Measurements from ENCODE around the gene NDST1.

DNA sequence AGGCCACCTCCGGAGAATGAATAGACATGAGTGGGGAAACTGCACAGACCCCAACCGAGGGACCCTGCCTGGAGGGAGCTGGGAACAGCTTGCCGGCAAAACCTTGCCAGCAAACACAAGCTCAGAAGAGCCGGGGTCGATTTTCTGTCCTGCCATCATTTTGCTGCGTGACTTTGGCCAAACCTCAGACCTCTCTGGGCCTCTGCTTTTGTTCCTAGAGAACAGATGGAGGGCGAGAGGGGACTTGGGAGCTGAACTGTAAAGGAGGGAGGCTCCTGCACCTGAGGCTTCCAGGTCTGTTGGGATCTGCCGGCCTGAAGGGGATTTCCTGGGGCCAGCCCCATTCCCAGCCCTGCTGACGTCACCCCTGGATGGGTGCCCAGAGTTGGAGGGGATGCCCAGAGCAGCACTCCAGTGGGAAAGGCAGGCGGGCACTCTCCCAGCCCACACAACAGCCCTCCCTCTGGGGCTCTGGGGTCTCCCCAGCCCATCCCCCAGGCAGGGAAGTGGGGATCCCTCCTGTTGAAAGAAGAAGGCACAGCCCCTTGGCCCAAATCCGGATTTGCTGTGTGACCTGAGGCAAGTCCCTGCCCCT is 92.1 kb downstream of the NDST1 start:
- TF ChIP-seq CTCF (IDR thresholded peaks at IDR 0.05 in 8 of 11, conservative IDR thresholded peaks at IDR 0.05 in 3 of 11) (no peak), POLR2A (IDR thresholded peaks at IDR 0.05) (no peak)

Measured in spleen (tissue), 7 donors.